Activated CD4-positive, alpha-beta T cell treated with anti-CD3 and anti-CD28 coated beads, Interleukin-2, amount 50 U/mL, for 48 hours (primary cell): ENCODE results near the gene CARM1.
"Not testable (repeated sequence)": the region's sequence is repeated elsewhere in the genome, so short reads cannot be mapped to it uniquely, and the experiment has no call there.

Experiments
- DNase-seq, 2 experiments: peaks; one replicate each; pipeline ENCODE4 v3.0.0-alpha.2; 2020

CARM1 gene

GRCh38 chr19:10848230-10848856 lies 23.0 kb upstream of the CARM1 start, which contains the start of gene C19orf38:
Gene C19orf38 (plus strand): TSS chr19:10848415. CDS start chr19:10848509, 94 bp downstream.
- no peak for DNase-seq

- DNase-seq = no peak
These were observed 20.7 kb upstream of the CARM1 start for GRCh38 chr19:10850631-10851030.

GRCh38 chr19:10852098-10852800 lies 19.1 kb upstream of the CARM1 start:
- no peak for DNase-seq

- no peak for DNase-seq
These were observed 18.4 kb upstream of the CARM1 start for GRCh38 chr19:10852941-10853340.

GRCh38 chr19:10854350-10855089 lies 16.8 kb upstream of the CARM1 start:
- no peak for DNase-seq

- DNase-seq = peak in 1 of 2 experiments; percentile 44
These were observed 15.4 kb upstream of the CARM1 start for GRCh38 chr19:10855879-10856522.

GRCh38 chr19:10856899-10857298 lies 14.5 kb upstream of the CARM1 start:
- not testable (repeated sequence) for DNase-seq

GRCh38 chr19:10858204-10858828 lies 13.0 kb upstream of the CARM1 start:
- DNase-seq = peak; percentile 29 to 31

GRCh38 chr19:10861103-10861651 lies 10.2 kb upstream of the CARM1 start:
- peak; percentile 47 to 53 for DNase-seq

- no peak for DNase-seq
These were observed 8.7 kb upstream of the CARM1 start for GRCh38 chr19:10862561-10863106.

GRCh38 chr19:10863107-10863717 lies 8.1 kb upstream of the CARM1 start:
- no peak for DNase-seq

- peak; percentile 92 to 94 for DNase-seq
These were observed 6.8 kb upstream of the CARM1 start for GRCh38 chr19:10864538-10864899.

GRCh38 chr19:10866495-10866894 lies 4.9 kb upstream of the CARM1 start:
- no peak for DNase-seq

- DNase-seq = no peak
These were observed 2.3 kb upstream of the CARM1 start for GRCh38 chr19:10868872-10869547.

GRCh38 chr19:10869872-10870311 lies 1.5 kb upstream of the CARM1 start:
- DNase-seq = not testable (repeated sequence)

GRCh38 chr19:10870501-10870954 lies 825 bp upstream of the CARM1 start:
- no peak for DNase-seq

GRCh38 chr19:10871711-10872545 lies 575 bp downstream of the CARM1 start:
- peak; percentile 24 to 44 for DNase-seq

- peak; percentile 34 to 46 for DNase-seq
These were observed 1.3 kb downstream of the CARM1 start for GRCh38 chr19:10872546-10873107.

GRCh38 chr19:10874024-10874423 lies 2.7 kb downstream of the CARM1 start:
- DNase-seq = no peak
